OCI-LY1 (cell line): ENCODE results near the gene MRPL48.

Experiments
- EZH2 ChIP-seq: fragments of 200-600 bp; sonication (generic), shearing (Covaris generic); IDR thresholded peaks from 2 replicates; pipeline ENCODE4 v1.8.0; 2017; ENCODE audit warnings: borderline replicate concordance, mixed run types, mild to moderate bottlenecking, antibody characterized with exemption, low read length, moderate library complexity, mixed read lengths
- TF ChIP-seq, protein P1 (sequence below): fragments of 200-600 bp; sonication (generic), shearing (Covaris generic); IDR thresholded peaks from 2 replicates; pipeline ENCODE4 v1.5.1; 2017; ENCODE audit warnings: mild to moderate bottlenecking, antibody characterized with exemption, low read length, moderate library complexity, mixed read lengths

DNA sequence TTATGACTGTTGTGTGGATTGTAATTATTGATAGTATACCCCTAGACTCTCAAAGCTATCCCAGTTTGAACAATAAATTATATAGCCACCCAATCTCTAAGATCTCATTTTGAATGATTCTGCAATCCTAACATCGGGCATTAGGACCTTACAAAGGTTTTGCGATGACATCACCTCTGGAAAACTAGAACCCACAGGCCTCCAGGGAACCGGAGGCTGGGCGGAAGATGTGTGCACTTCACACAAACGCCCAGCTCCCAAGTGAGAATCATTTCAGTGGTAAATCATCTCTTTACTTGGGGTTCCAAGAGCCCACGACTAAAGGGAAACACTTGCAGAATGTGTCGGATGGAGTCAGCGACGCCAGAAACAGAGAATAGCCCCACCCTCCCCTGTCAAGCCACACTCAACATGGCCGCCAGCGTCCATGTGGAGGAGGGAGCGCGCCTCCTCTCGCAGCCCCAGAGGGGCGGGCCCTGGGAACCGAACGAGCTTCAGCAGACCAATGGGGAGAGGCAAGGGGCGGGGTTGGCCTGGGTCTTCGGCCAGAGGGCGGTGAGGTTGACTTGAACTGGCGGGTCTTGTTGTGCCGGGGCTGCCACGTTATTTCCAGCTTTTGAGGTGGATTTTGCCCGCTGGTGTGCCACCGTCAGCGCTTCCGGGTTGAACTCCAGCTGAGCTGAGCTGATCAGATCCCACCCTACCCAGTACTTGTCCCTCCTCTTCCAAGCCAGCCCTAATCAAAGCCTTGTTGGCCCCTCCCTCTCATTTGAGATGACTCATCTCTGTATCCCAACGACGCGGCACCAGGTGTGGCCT is 8.4 kb upstream of the MRPL48 start:
- TF ChIP-seq, protein P1, sequence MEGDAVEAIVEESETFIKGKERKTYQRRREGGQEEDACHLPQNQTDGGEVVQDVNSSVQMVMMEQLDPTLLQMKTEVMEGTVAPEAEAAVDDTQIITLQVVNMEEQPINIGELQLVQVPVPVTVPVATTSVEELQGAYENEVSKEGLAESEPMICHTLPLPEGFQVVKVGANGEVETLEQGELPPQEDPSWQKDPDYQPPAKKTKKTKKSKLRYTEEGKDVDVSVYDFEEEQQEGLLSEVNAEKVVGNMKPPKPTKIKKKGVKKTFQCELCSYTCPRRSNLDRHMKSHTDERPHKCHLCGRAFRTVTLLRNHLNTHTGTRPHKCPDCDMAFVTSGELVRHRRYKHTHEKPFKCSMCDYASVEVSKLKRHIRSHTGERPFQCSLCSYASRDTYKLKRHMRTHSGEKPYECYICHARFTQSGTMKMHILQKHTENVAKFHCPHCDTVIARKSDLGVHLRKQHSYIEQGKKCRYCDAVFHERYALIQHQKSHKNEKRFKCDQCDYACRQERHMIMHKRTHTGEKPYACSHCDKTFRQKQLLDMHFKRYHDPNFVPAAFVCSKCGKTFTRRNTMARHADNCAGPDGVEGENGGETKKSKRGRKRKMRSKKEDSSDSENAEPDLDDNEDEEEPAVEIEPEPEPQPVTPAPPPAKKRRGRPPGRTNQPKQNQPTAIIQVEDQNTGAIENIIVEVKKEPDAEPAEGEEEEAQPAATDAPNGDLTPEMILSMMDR: no peak
- no peak for TF ChIP-seq EZH2
